DND-41 (cell line): ENCODE measurements around the gene RPL23.

Experiments used
- ATAC-seq: fragments of 200-7000 bp; cut with Tn5 transposase; 3 replicates; pipeline ENCODE4 v1.9.1; 2021; ENCODE audit warnings: low read depth; ENCODE audit not compliant: insufficient read depth
- DNase-seq: peaks from one replicate; pipeline ENCODE4 v3.0.0-alpha.2; 2020
- H2AFZ ChIP-seq: 2 replicates; pipeline ENCODE4 v1.6.0; 2012; ENCODE audit warnings: low read depth, low read length
- H3K27ac ChIP-seq: 2 replicates; pipeline ENCODE4 v1.5.1; 2012; ENCODE audit warnings: low read length, inconsistent platforms
- H3K27me3 ChIP-seq: fragments of 200-600 bp; sonication (generic); 2 replicates; pipeline ENCODE4 v1.6.0; 2012; ENCODE audit warnings: low read length, mild to moderate bottlenecking, inconsistent platforms; ENCODE audit not compliant: insufficient read depth, poor library complexity
- H3K36me3 ChIP-seq: 2 replicates; pipeline ENCODE4 v1.5.1; 2012; ENCODE audit warnings: low read length, inconsistent platforms; ENCODE audit not compliant: insufficient read depth
- H3K4me1 ChIP-seq: 2 replicates; pipeline ENCODE4 v1.5.1; 2012; ENCODE audit warnings: mild to moderate bottlenecking, low read length; ENCODE audit not compliant: insufficient read depth
- H3K4me2 ChIP-seq: 2 replicates; pipeline ENCODE4 v1.6.0; 2012; ENCODE audit warnings: mild to moderate bottlenecking, moderate library complexity, low read length, inconsistent platforms; ENCODE audit not compliant: insufficient read depth
- H3K4me3 ChIP-seq, 2 experiments: fragments of 200-600 bp in 1 of 2; shearing (Covaris generic) in 1 of 2; 2 replicates each; pipeline ENCODE4 v1.5.1; 2012 to 2016; ENCODE audit warnings: inconsistent platforms in 2 of 2, low read length in 2 of 2, mild to moderate bottlenecking in 2 of 2, low read depth in 1 of 2, moderate library complexity in 1 of 2
- H3K79me2 ChIP-seq: 2 replicates; pipeline ENCODE4 v1.6.0; 2012; ENCODE audit warnings: low read length, inconsistent platforms; ENCODE audit not compliant: insufficient read depth
- H3K9ac ChIP-seq: 2 replicates; pipeline ENCODE4 v1.6.0; 2012; ENCODE audit warnings: low read depth, mild to moderate bottlenecking, inconsistent platforms, low read length, moderate library complexity
- H3K9me3 ChIP-seq: 2 replicates; pipeline ENCODE4 v1.5.1; 2012; ENCODE audit warnings: low read length, moderate library complexity, mild to moderate bottlenecking, inconsistent platforms; ENCODE audit not compliant: insufficient read depth, severe bottlenecking
- H4K20me1 ChIP-seq: 2 replicates; pipeline ENCODE4 v1.6.0; 2012; ENCODE audit warnings: low read length; ENCODE audit not compliant: insufficient read depth
- CTCF ChIP-seq: IDR thresholded peaks from 2 replicates; pipeline ENCODE4 v1.5.1; 2012; ENCODE audit warnings: borderline replicate concordance, low read length, moderate library complexity, mild to moderate bottlenecking; ENCODE audit not compliant: poor library complexity, severe bottlenecking; ENCODE audit errors: extremely low read depth
- EZH2 ChIP-seq: IDR thresholded peaks from 3 replicates; pipeline ENCODE4 v1.6.1; 2012; ENCODE audit warnings: borderline replicate concordance, low read depth, mild to moderate bottlenecking, moderate library complexity, low read length, inconsistent platforms; ENCODE audit not compliant: severe bottlenecking

Gene RPL23

DNA sequence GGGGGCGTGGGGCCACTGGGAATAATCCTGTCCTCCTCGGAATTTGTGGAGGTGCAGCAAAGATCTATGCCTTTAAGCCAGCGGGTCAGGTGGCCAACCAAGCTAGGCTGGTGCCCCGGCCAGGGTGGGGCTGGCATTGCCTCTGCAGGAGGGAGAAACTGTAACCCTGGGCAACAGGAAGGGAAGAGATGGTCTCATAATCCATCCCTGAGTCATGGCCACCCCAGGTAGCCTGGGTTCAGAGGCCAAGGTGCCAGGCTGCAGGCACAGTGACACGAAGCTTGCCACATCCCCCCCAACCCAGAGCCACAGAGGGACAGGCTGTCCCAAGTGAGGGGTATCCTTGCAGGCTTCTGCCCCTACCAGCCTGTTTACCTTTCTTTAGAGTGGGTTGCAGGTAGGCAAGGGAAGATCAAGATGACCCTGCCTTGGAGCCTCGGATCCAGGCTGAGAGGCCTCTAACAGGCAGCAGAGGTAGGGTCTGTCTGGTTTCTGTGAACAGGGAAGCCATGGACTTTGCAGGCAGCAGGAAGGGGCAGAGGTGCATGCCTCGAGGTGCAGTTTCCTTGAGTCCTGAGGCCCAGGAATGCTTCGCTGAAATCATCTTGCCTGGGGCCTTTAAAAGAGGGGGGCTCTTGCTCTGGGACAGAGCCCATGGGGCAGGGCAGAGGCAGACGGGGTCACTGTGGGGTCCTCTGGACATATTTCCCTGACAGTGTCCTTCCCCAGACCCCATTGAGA is 20.3 kb upstream of the RPL23 start:
- TF ChIP-seq EZH2 (no peak), CTCF (no peak)
- Histone ChIP-seq H3K4me3 (no peak overlapping the region), H3K4me1 (peaks cover 63% of the 10 kb centered on the region), H3K27me3 (no peaks in the 10 kb centered on the region), H3K4me2 (peak overlapping the region; percentile 33), H3K9ac (no peak overlapping the region), H3K36me3 (peaks cover 30% of the 10 kb centered on the region), H3K27ac (no peak overlapping the region), H3K9me3 (no peaks in the 10 kb centered on the region), H3K79me2 (peaks cover 85% of the 10 kb centered on the region), H4K20me1 (peaks cover 63% of the 10 kb centered on the region), H2AFZ (no peak overlapping the region)
- DNase-seq, result no peak
- ATAC-seq, result no peak

- peak overlapping the region; percentile 83; the same call in 1 of the 2 replicates for H3K4me2 ChIP-seq
- no peak overlapping the region for H2AFZ ChIP-seq
- peak overlapping the region; percentile 5; the same call in 1 of the 2 replicates for H3K27ac ChIP-seq
- no peak for TF ChIP-seq EZH2
- no peak for TF ChIP-seq CTCF
- H3K4me3 ChIP-seq, result no peak overlapping the region; a peak in 1 of 4 replicates
- no peak overlapping the region for H3K9ac ChIP-seq
- H3K36me3 ChIP-seq, result peaks cover 20% of the 10 kb centered on the region
- no peaks in the 10 kb centered on the region for H3K27me3 ChIP-seq
- peaks cover 76% of the 10 kb centered on the region for H3K79me2 ChIP-seq
- ATAC-seq (no peak), DNase-seq (no peak)
- H4K20me1 ChIP-seq, result peaks cover 56% of the 10 kb centered on the region
- no peaks in the 10 kb centered on the region for H3K9me3 ChIP-seq
- peaks cover 68% of the 10 kb centered on the region for H3K4me1 ChIP-seq
These were observed 19.3 kb upstream of the RPL23 start for GRCh38 chr17:38872671-38873385.

DNA sequence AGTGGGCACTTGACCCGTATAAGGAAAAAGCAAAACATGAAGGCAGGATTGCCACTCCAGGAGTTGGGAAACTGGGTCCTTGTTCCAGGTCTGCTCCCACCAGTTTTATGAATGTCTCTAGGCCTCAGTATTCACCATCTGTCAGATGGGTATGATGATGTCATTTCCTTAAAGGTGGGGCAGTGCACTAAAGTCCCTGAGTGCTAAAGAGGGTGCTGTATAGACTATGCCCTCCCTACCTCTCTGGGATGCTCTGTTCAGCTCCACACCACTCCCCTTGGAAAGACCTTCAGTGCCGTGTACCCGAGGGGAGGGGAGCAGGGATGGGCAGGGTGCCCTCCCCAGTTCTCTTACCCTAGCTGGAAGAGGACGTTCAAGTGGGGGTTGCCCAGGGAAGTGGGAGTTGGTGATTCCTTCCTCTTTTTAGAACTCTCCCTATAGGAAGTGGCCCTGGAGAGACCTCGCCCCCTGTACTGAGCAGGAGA is 18.5 kb upstream of the RPL23 start:
- Histone ChIP-seq H3K36me3 (peaks cover 15% of the 10 kb centered on the region), H3K9ac (peak overlapping the region; percentile 75; the same call in 1 of the 2 replicates), H3K9me3 (no peaks in the 10 kb centered on the region)

More for the DNA sequence above, 18.5 kb upstream of the RPL23 start:
- no peak for TF ChIP-seq CTCF
- TF ChIP-seq EZH2, result no peak
- no peak for ATAC-seq
- no peak for DNase-seq
- H3K4me2 ChIP-seq, result peak overlapping the region; percentile 83
- H3K4me1 ChIP-seq, result peaks cover 64% of the 10 kb centered on the region
- no peak overlapping the region for H2AFZ ChIP-seq
- H3K79me2 ChIP-seq, result peaks cover 68% of the 10 kb centered on the region
- no peaks in the 10 kb centered on the region for H3K27me3 ChIP-seq
- peak overlapping the region in 1 of 2 experiments; percentile 74; a peak in 2 of 4 replicates for H3K4me3 ChIP-seq
- H3K27ac ChIP-seq, result peak overlapping the region; percentile 90
- H4K20me1 ChIP-seq, result peaks cover 49% of the 10 kb centered on the region
